Measurements from ENCODE around the gene BHMT2.

BHMT2 gene

GRCh38 chr5:79111387-79111959, 41.9 kb downstream of the BHMT2 start, which contains the start of gene BHMT:
Gene BHMT (plus strand): TSS chr5:79111809. CDS start chr5:79111886, 77 bp downstream.
- Histone ChIP-seq H3K27ac (ENCODE audit: poor library complexity, severe bottlenecking) (no peak within 1 kb of the TSS), H3K9me3 (ENCODE audit: severe bottlenecking) (no peaks in the 10 kb centered on the region), H3K4me1 (ENCODE audit: insufficient read depth, poor library complexity, severe bottlenecking) (no peaks in the 10 kb centered on the region), H3K36me3 (ENCODE audit: low read depth) (no peaks in the 10 kb centered on the region), H3K27me3 (ENCODE audit: insufficient read depth, poor library complexity, severe bottlenecking) (peaks cover 13% of the 10 kb centered on the region), H3K4me3 (ENCODE audit: severe bottlenecking) (no peak within 1 kb of the TSS)
- no peak for ATAC-seq (ENCODE audit: low read depth)
- DNase-seq (ENCODE audit: low spot score), result no peak
- TF ChIP-seq, protein P1, sequence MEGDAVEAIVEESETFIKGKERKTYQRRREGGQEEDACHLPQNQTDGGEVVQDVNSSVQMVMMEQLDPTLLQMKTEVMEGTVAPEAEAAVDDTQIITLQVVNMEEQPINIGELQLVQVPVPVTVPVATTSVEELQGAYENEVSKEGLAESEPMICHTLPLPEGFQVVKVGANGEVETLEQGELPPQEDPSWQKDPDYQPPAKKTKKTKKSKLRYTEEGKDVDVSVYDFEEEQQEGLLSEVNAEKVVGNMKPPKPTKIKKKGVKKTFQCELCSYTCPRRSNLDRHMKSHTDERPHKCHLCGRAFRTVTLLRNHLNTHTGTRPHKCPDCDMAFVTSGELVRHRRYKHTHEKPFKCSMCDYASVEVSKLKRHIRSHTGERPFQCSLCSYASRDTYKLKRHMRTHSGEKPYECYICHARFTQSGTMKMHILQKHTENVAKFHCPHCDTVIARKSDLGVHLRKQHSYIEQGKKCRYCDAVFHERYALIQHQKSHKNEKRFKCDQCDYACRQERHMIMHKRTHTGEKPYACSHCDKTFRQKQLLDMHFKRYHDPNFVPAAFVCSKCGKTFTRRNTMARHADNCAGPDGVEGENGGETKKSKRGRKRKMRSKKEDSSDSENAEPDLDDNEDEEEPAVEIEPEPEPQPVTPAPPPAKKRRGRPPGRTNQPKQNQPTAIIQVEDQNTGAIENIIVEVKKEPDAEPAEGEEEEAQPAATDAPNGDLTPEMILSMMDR (IDR thresholded peaks at IDR 0.05; ENCODE audit: poor library complexity, severe bottlenecking), result no peak

- no peak overlapping the region for H3K4me3 ChIP-seq (ENCODE audit: severe bottlenecking)
- 0 out of 3 replicates have a peak, but pooled peaks have one; percentile 27 for ATAC-seq (ENCODE audit: low read depth)
- TF ChIP-seq, protein P1 (IDR thresholded peaks at IDR 0.05; ENCODE audit: poor library complexity, severe bottlenecking), result no peak
- no peaks in the 10 kb centered on the region for H3K4me1 ChIP-seq (ENCODE audit: insufficient read depth, poor library complexity, severe bottlenecking)
- H3K27ac ChIP-seq (ENCODE audit: poor library complexity, severe bottlenecking), result no peak overlapping the region
- no peaks in the 10 kb centered on the region for H3K36me3 ChIP-seq (ENCODE audit: low read depth)
- no peak for DNase-seq (ENCODE audit: low spot score)
- H3K9me3 ChIP-seq (ENCODE audit: severe bottlenecking), result no peaks in the 10 kb centered on the region
- H3K27me3 ChIP-seq (ENCODE audit: insufficient read depth, poor library complexity, severe bottlenecking), result peaks cover 13% of the 10 kb centered on the region
Observed at GRCh38 chr5:79111960-79112702, 42.6 kb downstream of the BHMT2 start.

DNA sequence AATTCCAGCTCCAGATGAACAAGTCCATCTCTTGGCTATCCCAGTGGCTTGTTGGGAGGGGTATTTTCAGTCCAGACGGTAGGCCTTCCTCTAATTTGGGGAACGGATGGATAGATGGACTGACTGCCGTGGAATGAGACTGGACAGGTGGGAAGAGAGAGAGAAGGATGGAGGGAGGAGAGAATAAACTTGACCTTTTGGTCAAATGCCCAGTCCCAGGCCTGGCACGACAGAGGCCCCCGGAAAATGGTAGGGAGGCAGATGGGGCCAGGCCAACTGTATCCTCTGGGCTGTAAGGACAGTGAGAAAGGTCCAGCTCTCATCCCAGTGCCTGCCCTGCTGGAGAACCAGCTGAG, 43.1 kb downstream of the BHMT2 start:
- H3K27me3 ChIP-seq (ENCODE audit: insufficient read depth, poor library complexity, severe bottlenecking), result peaks cover 13% of the 10 kb centered on the region
- DNase-seq (ENCODE audit: low spot score) (no peak), ATAC-seq (ENCODE audit: low read depth) (no peak)
- no peaks in the 10 kb centered on the region for H3K4me1 ChIP-seq (ENCODE audit: insufficient read depth, poor library complexity, severe bottlenecking)
- H3K36me3 ChIP-seq (ENCODE audit: low read depth), result no peaks in the 10 kb centered on the region
- H3K9me3 ChIP-seq (ENCODE audit: severe bottlenecking), result no peaks in the 10 kb centered on the region
- H3K27ac ChIP-seq (ENCODE audit: poor library complexity, severe bottlenecking), result no peak overlapping the region
- TF ChIP-seq, protein P1 (IDR thresholded peaks at IDR 0.05; ENCODE audit: poor library complexity, severe bottlenecking), result no peak
- H3K4me3 ChIP-seq (ENCODE audit: severe bottlenecking), result no peak overlapping the region

GRCh38 chr5:79119486-79119885, 49.9 kb downstream of the BHMT2 start:
- TF ChIP-seq, protein P1 (IDR thresholded peaks at IDR 0.05; ENCODE audit: poor library complexity, severe bottlenecking), result no peak
- ATAC-seq (ENCODE audit: low read depth), result no peak
- no peak for DNase-seq (ENCODE audit: low spot score)
- Histone ChIP-seq H3K9me3 (ENCODE audit: severe bottlenecking) (no peaks in the 10 kb centered on the region), H3K36me3 (ENCODE audit: low read depth) (no peaks in the 10 kb centered on the region), H3K27ac (ENCODE audit: poor library complexity, severe bottlenecking) (no peak overlapping the region), H3K4me1 (ENCODE audit: insufficient read depth, poor library complexity, severe bottlenecking) (no peaks in the 10 kb centered on the region), H3K27me3 (ENCODE audit: insufficient read depth, poor library complexity, severe bottlenecking) (no peaks in the 10 kb centered on the region), H3K4me3 (ENCODE audit: severe bottlenecking) (no peak overlapping the region)

GRCh38 chr5:79120221-79120620, 50.7 kb downstream of the BHMT2 start:
- Histone ChIP-seq H3K9me3 (ENCODE audit: severe bottlenecking) (no peaks in the 10 kb centered on the region), H3K4me1 (ENCODE audit: insufficient read depth, poor library complexity, severe bottlenecking) (no peaks in the 10 kb centered on the region), H3K27ac (ENCODE audit: poor library complexity, severe bottlenecking) (no peak overlapping the region), H3K27me3 (ENCODE audit: insufficient read depth, poor library complexity, severe bottlenecking) (no peaks in the 10 kb centered on the region), H3K4me3 (ENCODE audit: severe bottlenecking) (no peak overlapping the region), H3K36me3 (ENCODE audit: low read depth) (no peaks in the 10 kb centered on the region)
- no peak for DNase-seq (ENCODE audit: low spot score)
- ATAC-seq (ENCODE audit: low read depth), result peak; percentile 48; the same call in 2 of the 3 replicates
- TF ChIP-seq, protein P1 (IDR thresholded peaks at IDR 0.05; ENCODE audit: poor library complexity, severe bottlenecking), result no peak

Data from RWPE2 (cell line).